Measurements from ENCODE around the gene ACTR1B. TPM values are rescaled to one million over a fixed set of nuclear protein-coding genes. Genes with fewer than 3 reads are reported as not detected.

ACTR1B gene
- total and polyA plus RNA-seq, 2 donors (not counting 3 experiments of a cell fraction or from before 2014, with no cell fraction given): 49.8 to 60.9 TPM

DNA sequence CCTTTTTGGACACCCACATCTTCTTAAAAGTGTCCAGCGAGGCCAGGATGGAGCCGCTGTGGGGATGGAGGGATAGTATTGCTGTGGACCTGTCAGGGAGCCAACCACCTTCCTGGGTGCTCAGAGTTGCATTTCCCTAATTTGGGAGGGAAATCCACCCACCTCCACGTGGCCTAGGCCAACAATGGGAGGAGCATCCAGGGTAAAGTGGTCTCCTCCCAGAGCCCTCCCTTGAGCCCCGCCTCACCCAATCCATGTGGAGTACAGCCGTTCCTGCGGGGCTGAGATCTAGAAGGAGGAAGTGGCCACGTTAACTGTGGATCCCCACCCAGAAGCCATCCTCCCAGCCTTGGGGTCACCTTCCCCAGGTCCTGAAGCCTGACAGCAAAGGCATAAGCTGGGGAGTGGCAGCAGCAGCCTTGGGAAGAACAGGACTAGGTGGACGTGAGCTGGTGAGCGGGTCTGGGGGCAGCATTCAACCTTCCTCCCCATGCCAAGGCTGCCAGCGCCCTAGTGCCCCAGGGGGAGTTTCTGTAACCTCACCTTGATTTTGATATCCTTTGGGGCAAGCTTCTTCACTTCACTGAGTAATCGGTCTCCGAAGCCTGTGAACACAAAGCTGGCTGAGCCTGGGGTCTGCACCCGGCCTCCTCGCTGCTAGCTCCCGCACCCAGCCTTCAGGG lies 6.8 kb downstream of the ACTR1B start:
- intact Hi-C loops (cut with micrococcal nuclease): no loop called here
- H3K27ac ChIP-seq (ENCODE audit: insufficient read depth, low read depth, low read length): no peak overlapping the region
- no peaks in the 10 kb centered on the region for H3K9me1 ChIP-seq (replicated peaks; ENCODE audit: control insufficient read depth, extremely low read depth, insufficient read depth, low read length)
- no peaks in the 10 kb centered on the region for H3K9me3 ChIP-seq (replicated peaks; ENCODE audit: control insufficient read depth, insufficient read depth, low read length)
- no peaks in the 10 kb centered on the region for H4K20me1 ChIP-seq (replicated peaks; ENCODE audit: control insufficient read depth, extremely low read depth, insufficient read depth, low read length)
- no peak overlapping the region for H3K4me2 ChIP-seq (ENCODE audit: insufficient read depth, low read length)
- no peaks in the 10 kb centered on the region for H3K27me3 ChIP-seq (ENCODE audit: control insufficient read depth in 2 of 2, insufficient read depth in 2 of 2, low read length in 2 of 2)
- no peak overlapping the region for H3K4me3 ChIP-seq (replicated peaks in 1 of 3; ENCODE audit: insufficient read depth in 1 of 3, low read depth in 1 of 3, low read length in 3 of 3)
- peaks cover 8% of the 10 kb centered on the region for H3K4me1 ChIP-seq (ENCODE audit: control insufficient read depth, extremely low read depth, insufficient read depth, low read length)
- DNase-seq (ENCODE audit: low read depth, low spot score) (no peak), FAIRE-seq (no peak)
- dilution Hi-C loops (cut with MboI; ENCODE audit: extremely low pct_ligation_motif_present, low sequenced_read_pairs): no loop called here
- CTCF ChIA-PET: no interaction called here
- peaks cover 0 to 20% of the 10 kb centered on the region in 2 experiments for H3K36me3 ChIP-seq (ENCODE audit: control insufficient read depth in 2 of 2, extremely low read depth in 1 of 2, insufficient read depth in 2 of 2, low read length in 2 of 2)
- TF ChIP-seq POLR2A (IDR thresholded peaks at IDR 0.05; ENCODE audit: low read depth, low read length): no peak
- TF ChIP-seq, protein P1, sequence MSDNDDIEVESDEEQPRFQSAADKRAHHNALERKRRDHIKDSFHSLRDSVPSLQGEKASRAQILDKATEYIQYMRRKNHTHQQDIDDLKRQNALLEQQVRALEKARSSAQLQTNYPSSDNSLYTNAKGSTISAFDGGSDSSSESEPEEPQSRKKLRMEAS (IDR thresholded peaks at IDR 0.05; ENCODE audit: insufficient read depth, insufficient read length): no peak
- no peak for TF ChIP-seq POLR2AphosphoS5 (IDR thresholded peaks at IDR 0.05; ENCODE audit: insufficient read depth, low read depth, low read length)
- TF ChIP-seq FOS (IDR thresholded peaks at IDR 0.05; ENCODE audit: borderline replicate concordance, insufficient read depth, low read length): no peak
- no peak for TF ChIP-seq GATA2 (IDR thresholded peaks at IDR 0.05; ENCODE audit: insufficient read depth, insufficient read length, low read depth, low read length)
- TF ChIP-seq EZH2 (IDR thresholded peaks at IDR 0.05; ENCODE audit: borderline replicate concordance, low read depth, low read length, severe bottlenecking): no peak
- TF ChIP-seq JUN (IDR thresholded peaks at IDR 0.05; ENCODE audit: borderline replicate concordance, insufficient read depth, insufficient read length, low read depth): no peak
- no peak for TF ChIP-seq MYC (IDR thresholded peaks at IDR 0.05; ENCODE audit: low read depth, low read length)
- no peak for TF ChIP-seq CTCF (IDR thresholded peaks at IDR 0.05; ENCODE audit: extremely low read depth in 1 of 2, insufficient read depth in 1 of 2, low read depth in 1 of 2, low read length in 2 of 2)
- peaks cover 8% of the 10 kb centered on the region for H3K79me2 ChIP-seq (ENCODE audit: control insufficient read depth, insufficient read depth, low read length)
- no peak overlapping the region for H2AFZ ChIP-seq (ENCODE audit: low read depth, low read length)
- no TSS peak for BruUV-seq (replicated peaks)
- POLR2A ChIA-PET: no interaction called here
- no peak overlapping the region for H3K9ac ChIP-seq (replicated peaks; ENCODE audit: extremely low read depth, insufficient read depth, low read length)
